ENCODE measurements around the gene GARIN5A. TPM values are rescaled to one million over a fixed set of nuclear protein-coding genes. Genes with fewer than 3 reads are reported as not detected.

Gene GARIN5A
- total RNA-seq, 1 donor from 2014 or later, result 0.52 TPM

DNA sequence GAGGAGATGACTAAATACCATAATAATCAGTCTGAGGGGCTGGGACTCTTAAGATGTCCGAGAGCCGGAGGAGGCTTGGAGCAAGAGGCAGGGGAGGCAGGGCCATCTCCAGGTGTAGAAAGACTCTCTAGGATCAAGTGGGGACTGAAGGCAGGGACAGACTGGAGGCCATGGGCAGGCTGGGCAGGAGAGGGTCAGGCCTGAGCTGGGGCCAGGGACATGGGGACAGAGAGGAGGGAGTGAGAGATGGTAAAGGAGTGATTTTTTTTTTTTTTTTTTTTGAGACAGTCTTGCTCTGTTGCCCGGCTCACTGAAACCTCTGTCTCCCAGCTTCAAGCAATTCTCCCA lies 32.2 kb upstream of the GARIN5A start:
- Histone ChIP-seq H3K9ac (ENCODE audit: low read depth in 1 of 3, low read length in 3 of 3) (no peak overlapping the region), H3K36me3 (ENCODE audit: control insufficient read depth in 3 of 3, insufficient read depth in 3 of 3, low read length in 3 of 3) (peaks cover 0 to 1% (median 0%) of the 10 kb centered on the region in 3 donors), H3K4me1 (ENCODE audit: control insufficient read depth in 3 of 3, insufficient read depth in 3 of 3, low read length in 3 of 3) (peaks cover 9 to 16% (median 14%) of the 10 kb centered on the region in 3 donors), H3K27ac (ENCODE audit: low read depth, low read length) (no peak overlapping the region), H3K4me3 (ENCODE audit: low read length in 3 of 3) (no peak overlapping the region), H3K9me3 (ENCODE audit: control insufficient read depth in 3 of 3, low read length in 3 of 3) (no peaks in the 10 kb centered on the region), H3K27me3 (ENCODE audit: control insufficient read depth in 3 of 3, insufficient read depth in 3 of 3, low read length in 3 of 3) (no peaks in the 10 kb centered on the region)

DNA sequence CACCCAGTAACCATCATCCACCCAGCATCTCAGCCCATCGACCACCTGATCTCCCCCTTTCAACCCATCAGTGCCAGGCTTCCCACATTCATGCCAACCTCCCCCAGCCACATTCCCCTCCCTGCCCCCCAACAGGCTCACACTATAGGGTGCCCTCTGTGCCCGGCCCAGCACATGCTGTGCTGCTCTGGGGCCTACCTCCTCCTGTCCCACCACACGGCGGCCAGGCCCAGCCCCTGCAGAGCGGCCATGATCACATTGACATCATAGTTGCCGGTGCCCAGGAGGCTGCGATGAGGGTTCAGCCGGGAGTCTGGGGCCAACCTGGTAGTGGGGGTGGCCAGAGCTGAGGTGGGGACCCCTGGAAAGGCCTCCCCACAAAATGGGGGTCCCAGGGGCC lies 30.7 kb upstream of the GARIN5A start:
- Histone ChIP-seq H3K36me3 (ENCODE audit: control insufficient read depth in 3 of 3, insufficient read depth in 3 of 3, low read length in 3 of 3) (peaks cover 0 to 1% (median 0%) of the 10 kb centered on the region in 3 donors), H3K27ac (ENCODE audit: low read depth, low read length) (no peak overlapping the region)

DNA sequence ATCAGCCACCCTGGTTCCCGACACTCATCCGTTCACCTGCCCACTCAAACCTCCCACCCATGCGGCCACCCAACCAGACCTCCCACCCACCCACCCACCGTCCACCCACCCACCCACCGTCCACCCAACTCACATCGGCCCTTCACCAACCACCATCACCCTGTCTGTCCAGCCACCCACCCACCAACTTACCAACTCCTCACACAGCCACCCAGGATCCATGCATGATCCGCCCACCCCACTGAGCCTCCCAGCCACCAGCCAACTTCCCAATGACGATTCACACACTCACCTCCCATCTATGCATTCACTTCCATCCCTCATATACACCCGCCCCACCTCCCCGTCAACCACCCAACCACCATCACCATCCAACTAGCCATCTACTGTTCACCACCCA lies 30.1 kb upstream of the GARIN5A start:
- H3K4me1 ChIP-seq (ENCODE audit: control insufficient read depth in 3 of 3, insufficient read depth in 3 of 3, low read length in 3 of 3), result peaks cover 13 to 19% (median 17%) of the 10 kb centered on the region in 3 donors
- no peak overlapping the region for H3K9ac ChIP-seq (ENCODE audit: low read depth in 1 of 3, low read length in 3 of 3)

More for the DNA sequence above, 30.7 kb upstream of the GARIN5A start:
- Histone ChIP-seq H3K4me3 (ENCODE audit: low read length in 3 of 3) (no peak overlapping the region), H3K4me1 (ENCODE audit: control insufficient read depth in 3 of 3, insufficient read depth in 3 of 3, low read length in 3 of 3) (peaks cover 9 to 16% (median 14%) of the 10 kb centered on the region in 3 donors), H3K27me3 (ENCODE audit: control insufficient read depth in 3 of 3, insufficient read depth in 3 of 3, low read length in 3 of 3) (no peaks in the 10 kb centered on the region), H3K9me3 (ENCODE audit: control insufficient read depth in 3 of 3, low read length in 3 of 3) (no peaks in the 10 kb centered on the region), H3K9ac (ENCODE audit: low read depth in 1 of 3, low read length in 3 of 3) (peak overlapping the region in 1 of 3 donors; percentile 33)

DNA sequence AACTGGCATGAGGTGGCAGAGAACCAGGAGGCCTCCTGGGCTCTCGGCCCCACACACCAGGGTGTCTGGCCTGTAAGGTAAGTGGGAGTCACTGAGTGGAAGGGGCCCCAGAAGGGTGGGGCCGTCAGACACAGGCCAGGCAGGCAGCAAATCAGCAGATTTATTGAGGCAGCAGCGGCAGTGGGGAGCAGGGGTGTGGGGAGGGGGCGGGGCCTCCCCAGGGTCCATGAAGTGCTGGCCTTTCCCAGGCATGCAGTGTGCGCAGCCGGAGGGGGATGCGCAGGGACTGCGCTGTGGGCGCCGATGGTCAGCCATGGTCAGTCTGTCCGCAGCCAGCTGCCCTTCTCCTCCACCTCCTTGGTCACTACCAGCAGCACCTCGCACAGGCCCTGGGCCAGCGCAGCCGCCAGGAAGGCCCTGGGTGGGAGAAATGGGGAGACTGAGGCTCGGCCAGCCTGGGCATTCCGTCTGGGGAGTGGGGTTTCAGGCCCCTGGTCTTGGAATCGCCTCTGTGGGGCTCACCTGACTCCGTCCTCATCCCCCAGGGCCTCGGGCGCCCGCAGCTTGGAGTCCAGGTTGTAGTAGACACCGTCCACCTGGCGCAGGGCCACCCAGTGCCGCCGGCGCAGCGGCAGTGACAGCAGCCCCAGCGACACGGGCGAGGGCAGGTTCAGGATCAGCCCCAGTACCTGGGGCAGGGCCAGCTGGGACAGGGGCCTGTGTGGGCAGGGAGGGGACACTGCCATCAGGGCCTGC lies 29.4 kb upstream of the GARIN5A start:
- H3K4me3 ChIP-seq (ENCODE audit: low read length in 3 of 3), result no peak overlapping the region
- H3K9ac ChIP-seq (ENCODE audit: low read depth in 1 of 3, low read length in 3 of 3), result no peak overlapping the region
- peaks cover 0 to 1% (median 0%) of the 10 kb centered on the region in 3 donors for H3K36me3 ChIP-seq (ENCODE audit: control insufficient read depth in 3 of 3, insufficient read depth in 3 of 3, low read length in 3 of 3)
- no peak overlapping the region for H3K27ac ChIP-seq (ENCODE audit: low read depth, low read length)
- H3K9me3 ChIP-seq (ENCODE audit: control insufficient read depth in 3 of 3, low read length in 3 of 3), result no peaks in the 10 kb centered on the region
- peaks cover 13 to 19% (median 14%) of the 10 kb centered on the region in 3 donors for H3K4me1 ChIP-seq (ENCODE audit: control insufficient read depth in 3 of 3, insufficient read depth in 3 of 3, low read length in 3 of 3)
- H3K27me3 ChIP-seq (ENCODE audit: control insufficient read depth in 3 of 3, insufficient read depth in 3 of 3, low read length in 3 of 3), result no peaks in the 10 kb centered on the region

More for the DNA sequence above, 30.1 kb upstream of the GARIN5A start:
- Histone ChIP-seq H3K36me3 (ENCODE audit: control insufficient read depth in 3 of 3, insufficient read depth in 3 of 3, low read length in 3 of 3) (peaks cover 0 to 1% (median 0%) of the 10 kb centered on the region in 3 donors), H3K9me3 (ENCODE audit: control insufficient read depth in 3 of 3, low read length in 3 of 3) (no peaks in the 10 kb centered on the region), H3K27me3 (ENCODE audit: control insufficient read depth in 3 of 3, insufficient read depth in 3 of 3, low read length in 3 of 3) (no peaks in the 10 kb centered on the region), H3K27ac (ENCODE audit: low read depth, low read length) (no peak overlapping the region), H3K4me3 (ENCODE audit: low read length in 3 of 3) (no peak overlapping the region)

DNA sequence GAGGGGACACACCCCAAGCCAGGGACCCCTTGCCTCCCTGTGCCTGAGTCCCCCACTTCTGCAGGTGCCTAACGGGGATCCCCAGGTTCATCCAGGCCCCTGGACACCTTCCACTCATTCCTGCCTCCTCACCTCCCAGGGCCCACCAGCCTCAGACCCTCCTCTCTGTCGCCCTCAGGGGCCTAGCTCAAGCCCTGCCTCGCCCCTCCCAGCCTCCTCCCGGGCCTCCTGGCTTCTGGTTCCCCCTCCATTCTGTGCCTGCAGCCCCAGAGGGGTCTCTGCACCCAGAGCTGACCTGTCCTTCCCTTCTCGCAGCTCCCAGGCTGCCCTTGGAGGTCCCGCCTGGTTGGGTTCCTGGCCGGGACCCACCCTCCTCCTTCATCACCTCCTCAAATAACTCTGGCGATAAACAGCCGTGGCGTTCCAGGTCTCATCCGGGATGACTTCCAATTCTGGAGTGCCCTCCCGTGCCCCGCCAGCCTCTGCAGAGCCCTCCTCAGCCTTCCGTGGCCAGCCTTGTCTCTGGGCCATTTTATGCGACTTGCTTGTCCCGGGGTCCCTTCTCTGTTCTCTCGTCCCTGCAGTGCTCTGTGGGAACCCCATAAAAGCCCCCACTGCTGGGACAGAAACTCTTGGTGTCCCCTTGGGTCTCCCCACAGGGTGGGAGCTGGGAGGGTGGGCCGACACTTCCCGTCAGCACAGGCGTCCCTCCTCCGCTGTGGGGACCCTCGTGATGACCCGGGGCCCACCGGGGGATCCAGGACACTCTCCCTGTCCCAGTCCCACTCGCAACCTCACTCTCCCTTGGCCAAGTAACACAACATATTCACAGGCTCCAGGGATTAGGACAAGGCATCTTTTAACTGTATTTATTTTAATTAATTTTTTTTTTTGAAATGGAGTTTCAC lies 25.2 kb upstream of the GARIN5A start:
- Histone ChIP-seq H3K9me3 (ENCODE audit: control insufficient read depth in 3 of 3, low read length in 3 of 3) (no peaks in the 10 kb centered on the region), H3K4me1 (ENCODE audit: control insufficient read depth in 3 of 3, insufficient read depth in 3 of 3, low read length in 3 of 3) (peaks cover 3 to 5% (median 4%) of the 10 kb centered on the region in 3 donors), H3K4me3 (ENCODE audit: low read length in 3 of 3) (peak overlapping the region; percentile 76 to 89 (median 78)), H3K27ac (ENCODE audit: low read depth, low read length) (peak overlapping the region; percentile 99), H3K9ac (ENCODE audit: low read depth in 1 of 3, low read length in 3 of 3) (peak overlapping the region; percentile 96 to 100 (median 97)), H3K27me3 (ENCODE audit: control insufficient read depth in 3 of 3, insufficient read depth in 3 of 3, low read length in 3 of 3) (no peaks in the 10 kb centered on the region), H3K36me3 (ENCODE audit: control insufficient read depth in 3 of 3, insufficient read depth in 3 of 3, low read length in 3 of 3) (peaks cover 0 to 1% (median 0%) of the 10 kb centered on the region in 3 donors)

DNA sequence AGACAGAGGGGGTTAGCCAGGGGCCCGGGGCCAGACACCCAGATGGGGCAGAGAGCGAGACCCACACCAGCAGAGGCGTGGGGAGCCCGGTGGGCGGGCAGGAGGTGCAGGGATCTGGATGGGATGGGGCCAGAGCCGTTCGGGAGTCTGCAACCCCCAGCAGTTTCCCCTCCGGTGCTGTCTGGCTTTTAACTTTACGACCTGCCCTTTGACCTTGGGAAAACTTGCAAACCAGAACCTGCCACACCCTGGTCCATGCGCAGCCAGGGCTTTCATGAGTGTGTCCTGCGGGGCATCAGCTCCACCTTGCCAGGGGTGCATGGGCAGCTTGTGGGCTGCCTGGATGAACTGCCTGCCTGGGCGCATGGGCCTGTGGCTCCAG lies 24.5 kb upstream of the GARIN5A start:
- H3K4me3 ChIP-seq (ENCODE audit: low read length in 3 of 3), result peak overlapping the region; percentile 76 to 89 (median 78)
- H3K27ac ChIP-seq (ENCODE audit: low read depth, low read length), result peak overlapping the region; percentile 99
- H3K9ac ChIP-seq (ENCODE audit: low read depth in 1 of 3, low read length in 3 of 3), result peak overlapping the region; percentile 96 to 100 (median 97)
- peaks cover 4 to 11% (median 7%) of the 10 kb centered on the region in 3 donors for H3K4me1 ChIP-seq (ENCODE audit: control insufficient read depth in 3 of 3, insufficient read depth in 3 of 3, low read length in 3 of 3)
- peaks cover 0 to 1% (median 0%) of the 10 kb centered on the region in 3 donors for H3K36me3 ChIP-seq (ENCODE audit: control insufficient read depth in 3 of 3, insufficient read depth in 3 of 3, low read length in 3 of 3)
- no peaks in the 10 kb centered on the region for H3K9me3 ChIP-seq (ENCODE audit: control insufficient read depth in 3 of 3, low read length in 3 of 3)
- no peaks in the 10 kb centered on the region for H3K27me3 ChIP-seq (ENCODE audit: control insufficient read depth in 3 of 3, insufficient read depth in 3 of 3, low read length in 3 of 3)

DNA sequence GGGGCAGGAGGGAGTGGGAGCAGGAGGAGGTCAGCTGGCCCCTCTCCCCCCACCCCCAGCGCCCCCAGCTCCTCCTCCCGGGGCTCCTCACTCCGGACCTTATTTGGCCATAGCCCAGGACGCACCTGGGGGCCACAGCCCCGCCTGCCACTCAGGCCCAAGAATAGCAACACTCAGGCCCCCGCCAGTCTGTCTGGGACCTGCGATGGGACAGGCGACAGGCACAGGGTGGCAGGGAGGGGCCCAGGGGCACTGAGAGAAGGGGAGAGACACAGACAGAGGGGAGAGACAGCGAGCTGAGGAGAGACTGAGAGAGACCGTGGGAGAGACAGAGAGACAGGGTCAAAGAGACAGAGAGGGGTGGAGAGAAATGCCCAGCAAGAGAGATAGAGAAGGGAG lies 24.1 kb upstream of the GARIN5A start:
- no peaks in the 10 kb centered on the region for H3K27me3 ChIP-seq (ENCODE audit: control insufficient read depth in 3 of 3, insufficient read depth in 3 of 3, low read length in 3 of 3)
- H3K9ac ChIP-seq (ENCODE audit: low read depth in 1 of 3, low read length in 3 of 3), result peak overlapping the region; percentile 96 to 100 (median 97)
- H3K36me3 ChIP-seq (ENCODE audit: control insufficient read depth in 3 of 3, insufficient read depth in 3 of 3, low read length in 3 of 3), result no peaks in the 10 kb centered on the region
- peaks cover 4 to 12% (median 7%) of the 10 kb centered on the region in 3 donors for H3K4me1 ChIP-seq (ENCODE audit: control insufficient read depth in 3 of 3, insufficient read depth in 3 of 3, low read length in 3 of 3)
- H3K9me3 ChIP-seq (ENCODE audit: control insufficient read depth in 3 of 3, low read length in 3 of 3), result no peaks in the 10 kb centered on the region
- H3K4me3 ChIP-seq (ENCODE audit: low read length in 3 of 3), result peak overlapping the region; percentile 78 to 95 (median 91)
- peak overlapping the region; percentile 99 for H3K27ac ChIP-seq (ENCODE audit: low read depth, low read length)

DNA sequence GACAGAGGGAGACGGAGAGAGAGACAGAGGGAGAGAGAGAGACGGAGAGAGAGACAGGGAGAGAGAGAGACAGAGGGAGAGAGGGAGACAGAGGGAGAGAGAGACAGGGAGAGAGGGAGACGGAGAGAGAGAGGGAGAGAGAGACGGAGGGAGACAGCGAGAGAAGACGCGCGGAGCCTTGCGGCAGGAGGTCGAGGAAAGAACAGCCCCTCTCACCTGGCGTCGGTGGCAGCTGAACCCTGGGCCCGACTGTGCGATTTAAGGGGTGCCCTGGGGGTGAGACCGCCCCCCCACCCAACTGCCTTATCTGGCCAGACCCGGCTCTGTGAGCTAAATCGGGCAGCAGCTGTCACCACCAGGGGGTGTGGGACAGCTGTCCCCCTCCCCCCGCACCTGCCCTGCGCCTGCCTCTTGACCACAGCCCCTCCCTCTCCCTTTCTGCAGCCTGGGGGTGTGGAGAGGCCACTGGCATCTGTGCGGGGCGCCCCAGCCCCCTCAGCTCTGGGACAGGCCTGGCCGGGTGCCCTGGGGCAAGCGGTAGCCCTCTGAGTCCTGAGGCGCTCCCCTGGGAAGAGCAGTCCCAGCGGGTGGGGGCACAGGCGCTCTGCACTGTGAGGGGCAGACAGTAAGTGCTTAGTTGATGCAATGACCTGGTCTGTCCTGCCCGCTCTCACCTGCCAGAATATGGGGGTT lies 23.6 kb upstream of the GARIN5A start:
- Histone ChIP-seq H3K4me1 (ENCODE audit: control insufficient read depth in 3 of 3, insufficient read depth in 3 of 3, low read length in 3 of 3) (peaks cover 4 to 15% (median 7%) of the 10 kb centered on the region in 3 donors), H3K9me3 (ENCODE audit: control insufficient read depth in 3 of 3, low read length in 3 of 3) (no peaks in the 10 kb centered on the region), H3K27ac (ENCODE audit: low read depth, low read length) (peak overlapping the region; percentile 99), H3K36me3 (ENCODE audit: control insufficient read depth in 3 of 3, insufficient read depth in 3 of 3, low read length in 3 of 3) (no peaks in the 10 kb centered on the region), H3K27me3 (ENCODE audit: control insufficient read depth in 3 of 3, insufficient read depth in 3 of 3, low read length in 3 of 3) (no peaks in the 10 kb centered on the region), H3K9ac (ENCODE audit: low read depth in 1 of 3, low read length in 3 of 3) (peak overlapping the region; percentile 83 to 98 (median 93)), H3K4me3 (ENCODE audit: low read length in 3 of 3) (peak overlapping the region; percentile 78 to 95 (median 91))

DNA sequence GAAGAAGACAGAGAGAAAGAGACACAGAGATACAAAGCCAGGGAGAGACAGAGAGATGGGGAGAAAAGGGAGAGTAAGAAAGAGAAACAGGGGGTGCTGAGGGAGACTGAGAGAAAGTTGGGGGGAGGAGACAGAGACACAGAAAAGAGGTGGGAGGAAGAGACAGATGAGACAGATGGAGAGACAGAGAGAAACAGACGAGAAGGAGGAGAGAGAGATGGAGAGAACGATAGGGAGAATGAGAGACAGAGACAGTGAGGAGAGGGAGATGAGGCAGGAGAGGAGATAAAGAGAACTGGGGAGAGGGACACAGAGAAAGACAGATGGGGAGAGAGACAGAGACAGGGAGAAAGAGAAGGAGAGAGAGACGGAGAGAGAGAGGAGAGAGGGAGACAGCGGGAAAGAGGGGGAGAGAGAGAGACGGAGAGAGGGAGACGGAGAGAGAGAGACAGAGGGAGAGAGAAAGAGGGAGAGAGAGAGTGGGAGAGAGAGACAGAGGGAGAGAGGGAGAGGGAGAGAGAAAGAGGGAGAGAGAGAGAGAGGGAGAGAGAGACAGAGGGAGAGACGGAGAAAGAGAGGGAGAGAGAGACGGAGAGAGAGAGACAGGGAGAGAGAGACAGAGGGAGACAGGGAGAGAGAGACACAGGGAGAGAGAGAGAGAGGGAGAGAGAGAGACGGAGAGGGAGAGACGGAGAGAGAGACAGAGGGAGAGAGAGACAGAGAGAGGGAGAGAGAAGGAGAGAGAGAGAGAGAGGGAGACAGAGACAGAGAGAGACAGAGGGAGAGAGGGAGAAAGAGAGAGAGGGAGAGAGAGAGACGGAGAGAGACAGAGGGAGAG lies 21.8 kb upstream of the GARIN5A start:
- no peaks in the 10 kb centered on the region for H3K27me3 ChIP-seq (ENCODE audit: control insufficient read depth in 3 of 3, insufficient read depth in 3 of 3, low read length in 3 of 3)
- no peaks in the 10 kb centered on the region for H3K9me3 ChIP-seq (ENCODE audit: control insufficient read depth in 3 of 3, low read length in 3 of 3)
- H3K27ac ChIP-seq (ENCODE audit: low read depth, low read length), result peak overlapping the region; percentile 99
- H3K36me3 ChIP-seq (ENCODE audit: control insufficient read depth in 3 of 3, insufficient read depth in 3 of 3, low read length in 3 of 3), result no peaks in the 10 kb centered on the region
- peak overlapping the region; percentile 83 to 98 (median 93) for H3K9ac ChIP-seq (ENCODE audit: low read depth in 1 of 3, low read length in 3 of 3)
- H3K4me1 ChIP-seq (ENCODE audit: control insufficient read depth in 3 of 3, insufficient read depth in 3 of 3, low read length in 3 of 3), result peaks cover 4 to 16% (median 7%) of the 10 kb centered on the region in 3 donors
- peak overlapping the region; percentile 78 to 95 (median 91) for H3K4me3 ChIP-seq (ENCODE audit: low read length in 3 of 3)
